Ishikawa (cell line): Measurements from ENCODE around the gene KRTAP10-5.

ENCODE experiments used
- CEBPB ChIP-seq: IDR thresholded peaks from 2 replicates; pipeline ENCODE4 v1.6.1; 2012
- CREB1 ChIP-seq: IDR thresholded peaks from 2 replicates; pipeline ENCODE4 v1.6.1; 2012; ENCODE audit warnings: low read depth
- EGR1 ChIP-seq: IDR thresholded peaks from 2 replicates; pipeline ENCODE4 v1.6.1; 2012
- EP300 ChIP-seq: IDR thresholded peaks from 2 replicates; pipeline ENCODE4 v1.6.1; 2012; ENCODE audit warnings: borderline replicate concordance
- FOXM1 ChIP-seq: IDR thresholded peaks from 2 replicates; pipeline ENCODE4 v1.6.1; 2012; ENCODE audit warnings: low read depth, borderline replicate concordance
- NFIC ChIP-seq: IDR thresholded peaks from 2 replicates; pipeline ENCODE4 v1.6.1; 2012
- RAD21 ChIP-seq: IDR thresholded peaks from 2 replicates; pipeline ENCODE4 v1.6.1; 2012; ENCODE audit warnings: low read depth
- TAF1 ChIP-seq: IDR thresholded peaks from 2 replicates; pipeline ENCODE4 v1.6.1; 2012; ENCODE audit warnings: low read depth, mild to moderate bottlenecking
- TCF12 ChIP-seq: IDR thresholded peaks from 2 replicates; pipeline ENCODE4 v1.6.1; 2012; ENCODE audit warnings: low read depth
- TEAD4 ChIP-seq: IDR thresholded peaks from 2 replicates; pipeline ENCODE4 v1.6.1; 2012
- YY1 ChIP-seq: IDR thresholded peaks from 2 replicates; pipeline ENCODE4 v1.6.1; 2012; ENCODE audit warnings: low read depth
- ZBTB7A ChIP-seq: IDR thresholded peaks from 2 replicates; pipeline ENCODE4 v1.6.1; 2012; ENCODE audit warnings: low read depth
- TF ChIP-seq, protein P1 (sequence below): IDR thresholded peaks from 2 replicates; pipeline ENCODE4 v1.6.1; 2012; ENCODE audit warnings: low read depth, mild to moderate bottlenecking
- TF ChIP-seq, protein P2 (sequence below): IDR thresholded peaks from 2 replicates; pipeline ENCODE4 v1.6.1; 2012
- TF ChIP-seq, protein P3 (sequence below): IDR thresholded peaks from 2 replicates; pipeline ENCODE4 v1.6.1; 2012

The KRTAP10-5 gene

DNA sequence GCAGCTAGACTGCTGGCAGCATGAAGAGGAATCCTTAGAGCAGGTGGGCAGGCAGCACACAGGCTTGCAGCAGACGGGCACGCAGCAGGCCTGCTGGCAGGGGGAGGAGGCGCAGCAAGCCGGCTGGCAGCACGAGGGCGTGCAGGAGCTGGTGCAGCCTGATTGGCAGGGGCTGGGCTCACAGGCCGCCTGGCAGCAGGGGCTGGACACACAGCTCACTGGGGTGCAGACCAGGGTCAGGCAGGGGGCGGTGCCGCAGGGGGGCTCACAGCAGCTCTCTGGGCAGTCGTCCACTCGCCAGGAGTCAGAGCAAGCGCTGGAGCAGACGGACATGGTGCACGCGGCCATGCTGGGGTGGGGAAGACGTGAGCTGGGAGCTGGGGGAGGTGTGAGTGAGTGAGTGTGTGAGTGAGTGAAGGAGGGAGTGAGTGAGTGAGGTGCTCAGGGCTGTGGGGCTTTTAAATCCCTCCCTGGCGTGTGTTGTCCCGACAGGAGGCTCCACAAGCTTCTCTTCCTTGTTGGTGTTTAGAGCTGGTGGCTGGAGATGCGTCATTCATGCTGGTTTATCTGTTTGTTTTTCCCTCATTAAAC is at the start of gene KRTAP10-5:
Gene KRTAP10-5, minus strand, starts transcription at position 374 of the 591 bp plus-strand sequence. Its CDS starts 26 bp downstream, at position 348.
- TF ChIP-seq NFIC = peak; percentile 39; the same call in 1 of the 2 replicates
- 0 out of 2 replicates have a peak, but pooled peaks have one; percentile 46 for TF ChIP-seq TCF12

- TF ChIP-seq TAF1 = no peak
- no peak for TF ChIP-seq TCF12
- TF ChIP-seq EP300 = no peak
- TF ChIP-seq, protein P1, sequence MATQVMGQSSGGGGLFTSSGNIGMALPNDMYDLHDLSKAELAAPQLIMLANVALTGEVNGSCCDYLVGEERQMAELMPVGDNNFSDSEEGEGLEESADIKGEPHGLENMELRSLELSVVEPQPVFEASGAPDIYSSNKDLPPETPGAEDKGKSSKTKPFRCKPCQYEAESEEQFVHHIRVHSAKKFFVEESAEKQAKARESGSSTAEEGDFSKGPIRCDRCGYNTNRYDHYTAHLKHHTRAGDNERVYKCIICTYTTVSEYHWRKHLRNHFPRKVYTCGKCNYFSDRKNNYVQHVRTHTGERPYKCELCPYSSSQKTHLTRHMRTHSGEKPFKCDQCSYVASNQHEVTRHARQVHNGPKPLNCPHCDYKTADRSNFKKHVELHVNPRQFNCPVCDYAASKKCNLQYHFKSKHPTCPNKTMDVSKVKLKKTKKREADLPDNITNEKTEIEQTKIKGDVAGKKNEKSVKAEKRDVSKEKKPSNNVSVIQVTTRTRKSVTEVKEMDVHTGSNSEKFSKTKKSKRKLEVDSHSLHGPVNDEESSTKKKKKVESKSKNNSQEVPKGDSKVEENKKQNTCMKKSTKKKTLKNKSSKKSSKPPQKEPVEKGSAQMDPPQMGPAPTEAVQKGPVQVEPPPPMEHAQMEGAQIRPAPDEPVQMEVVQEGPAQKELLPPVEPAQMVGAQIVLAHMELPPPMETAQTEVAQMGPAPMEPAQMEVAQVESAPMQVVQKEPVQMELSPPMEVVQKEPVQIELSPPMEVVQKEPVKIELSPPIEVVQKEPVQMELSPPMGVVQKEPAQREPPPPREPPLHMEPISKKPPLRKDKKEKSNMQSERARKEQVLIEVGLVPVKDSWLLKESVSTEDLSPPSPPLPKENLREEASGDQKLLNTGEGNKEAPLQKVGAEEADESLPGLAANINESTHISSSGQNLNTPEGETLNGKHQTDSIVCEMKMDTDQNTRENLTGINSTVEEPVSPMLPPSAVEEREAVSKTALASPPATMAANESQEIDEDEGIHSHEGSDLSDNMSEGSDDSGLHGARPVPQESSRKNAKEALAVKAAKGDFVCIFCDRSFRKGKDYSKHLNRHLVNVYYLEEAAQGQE = no peak
- TF ChIP-seq NFIC = no peak
- no peak for TF ChIP-seq YY1
- no peak for TF ChIP-seq TEAD4
- no peak for TF ChIP-seq ZBTB7A
- TF ChIP-seq, protein P2, sequence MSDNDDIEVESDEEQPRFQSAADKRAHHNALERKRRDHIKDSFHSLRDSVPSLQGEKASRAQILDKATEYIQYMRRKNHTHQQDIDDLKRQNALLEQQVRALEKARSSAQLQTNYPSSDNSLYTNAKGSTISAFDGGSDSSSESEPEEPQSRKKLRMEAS = no peak
- TF ChIP-seq, protein P3, sequence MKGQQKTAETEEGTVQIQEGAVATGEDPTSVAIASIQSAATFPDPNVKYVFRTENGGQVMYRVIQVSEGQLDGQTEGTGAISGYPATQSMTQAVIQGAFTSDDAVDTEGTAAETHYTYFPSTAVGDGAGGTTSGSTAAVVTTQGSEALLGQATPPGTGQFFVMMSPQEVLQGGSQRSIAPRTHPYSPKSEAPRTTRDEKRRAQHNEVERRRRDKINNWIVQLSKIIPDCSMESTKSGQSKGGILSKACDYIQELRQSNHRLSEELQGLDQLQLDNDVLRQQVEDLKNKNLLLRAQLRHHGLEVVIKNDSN = no peak
- no peak for TF ChIP-seq EGR1
These were observed 48.4 kb upstream of the KRTAP10-5 start for GRCh38 chr21:44628707-44629391.

DNA sequence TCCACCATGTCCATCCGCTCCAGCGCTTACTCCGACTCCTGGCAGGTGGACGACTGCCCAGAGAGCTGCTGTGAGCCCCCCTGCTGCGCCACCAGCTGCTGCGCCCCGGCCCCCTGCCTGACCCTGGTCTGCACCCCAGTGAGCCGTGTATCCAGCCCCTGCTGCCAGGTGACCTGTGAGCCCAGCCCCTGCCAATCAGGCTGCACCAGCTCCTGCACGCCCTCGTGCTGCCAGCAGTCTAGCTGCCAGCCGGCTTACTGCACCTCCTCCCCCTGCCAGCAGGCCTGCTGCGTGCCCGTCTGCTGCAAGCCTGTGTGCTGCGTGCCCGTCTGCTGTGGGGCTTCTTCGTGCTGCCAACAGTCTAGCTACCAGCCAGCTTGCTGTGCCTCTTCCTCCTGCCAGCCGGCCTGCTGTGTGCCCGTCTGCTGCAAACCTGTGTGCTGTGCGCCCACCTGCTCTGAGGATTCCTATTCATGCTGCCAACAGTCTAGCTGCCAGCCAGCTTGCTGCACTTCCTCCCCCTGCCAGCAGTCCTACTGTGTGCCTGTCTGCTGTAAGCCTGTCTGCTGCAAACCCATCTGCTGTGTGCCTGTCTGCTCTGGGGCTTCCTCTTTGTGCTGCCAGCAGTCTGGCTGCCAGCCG is 46.9 kb upstream of the KRTAP10-5 start:
- TF ChIP-seq TCF12 (peak; percentile 20; the same call in 1 of the 2 replicates), TEAD4 (0 out of 2 replicates have a peak, but pooled peaks have one; percentile 13), NFIC (peak; percentile 40; the same call in 1 of the 2 replicates)

DNA sequence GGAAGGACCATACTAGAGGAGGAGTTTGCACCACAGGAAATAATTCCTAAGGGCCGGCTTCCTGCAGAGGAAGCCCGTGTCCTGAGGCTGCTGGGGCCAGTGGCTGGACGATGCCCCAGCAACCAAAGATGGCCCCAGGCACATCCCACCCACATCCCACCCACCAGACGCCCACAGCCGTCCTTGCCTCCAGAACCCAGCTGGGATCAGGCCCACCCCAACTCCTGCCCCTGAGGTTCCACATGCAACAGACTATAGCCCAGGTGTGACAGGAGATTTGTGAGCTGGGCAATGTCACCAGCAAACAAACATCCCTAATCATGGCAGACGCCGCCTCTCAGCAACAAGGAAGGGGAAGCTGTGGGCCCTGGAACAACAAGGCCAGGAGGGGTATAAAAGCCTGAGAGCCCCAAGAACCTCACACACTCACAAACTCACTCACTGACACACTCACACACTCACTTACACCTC is 46.3 kb upstream of the KRTAP10-5 start, which contains the start of gene KRTAP10-9:
Gene KRTAP10-9, plus strand, starts transcription at position 421 of the 471 bp plus-strand sequence. CDS start 79 bp downstream, outside the sequence.
- no peak for TF ChIP-seq FOXM1
- TF ChIP-seq RAD21 = no peak
- no peak for TF ChIP-seq EGR1
- TF ChIP-seq TAF1 = no peak
- TF ChIP-seq, protein P3 = no peak
- no peak for TF ChIP-seq EP300
- no peak for TF ChIP-seq TEAD4
- TF ChIP-seq NFIC = no peak
- TF ChIP-seq, protein P2 = no peak
- no peak for TF ChIP-seq YY1

DNA sequence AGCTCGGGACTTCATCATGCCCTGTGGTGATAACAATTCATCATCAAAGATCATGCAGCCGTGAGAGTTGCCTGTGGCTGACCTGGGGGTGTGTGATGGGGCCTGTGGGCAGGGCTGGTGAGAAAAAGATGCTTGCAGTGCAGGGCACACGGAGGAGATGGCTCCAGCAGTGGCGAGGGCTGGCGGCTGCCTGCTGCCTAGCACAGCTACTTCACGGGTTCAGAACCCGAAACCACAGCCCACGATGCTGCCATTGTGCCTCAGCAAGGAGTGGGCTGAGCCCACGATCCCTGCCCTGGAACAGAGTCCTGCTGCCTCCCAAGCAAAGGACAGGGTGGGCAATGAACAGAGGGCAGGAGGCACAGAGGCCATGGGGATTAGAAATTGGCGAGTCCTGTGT is 45.9 kb upstream of the KRTAP10-5 start:
- no peak for TF ChIP-seq CEBPB
- TF ChIP-seq RAD21 = no peak
- no peak for TF ChIP-seq TAF1
- TF ChIP-seq, protein P2 = no peak
- TF ChIP-seq, protein P1 = no peak
- TF ChIP-seq, protein P3 = no peak
- TF ChIP-seq TEAD4 = no peak
- no peak for TF ChIP-seq ZBTB7A
- no peak for TF ChIP-seq NFIC
- no peak for TF ChIP-seq YY1
- no peak for TF ChIP-seq FOXM1
- no peak for TF ChIP-seq CREB1
- no peak for TF ChIP-seq EGR1
- TF ChIP-seq EP300 = no peak
- TF ChIP-seq TCF12 = no peak
